Esophagus muscularis mucosa (tissue), 4 donors: ENCODE measurements around the gene GALNT14.

ENCODE experiments used
- EP300 ChIP-seq: sonication (generic); formaldehyde crosslinking; IDR thresholded peaks from one replicate; pipeline ENCODE4 v1.6.1; 2017; ENCODE audit warnings: antibody characterized with exemption
- POLR2A ChIP-seq: fragments of 450-650 bp; IDR thresholded peaks from one replicate; pipeline ENCODE4 v1.6.1; 2017; ENCODE audit warnings: antibody characterized with exemption, moderate library complexity, mild to moderate bottlenecking, low read depth
- POLR2AphosphoS5 ChIP-seq, 2 donors: sonication (generic); formaldehyde crosslinking; IDR thresholded peaks; one replicate each; pipeline ENCODE4 v1.6.1; 2017; ENCODE audit warnings: antibody characterized with exemption in 2 of 2
- TF ChIP-seq, protein P1 (sequence below), 3 experiments: fragments of 200-600 bp in 2 of 3; fragments of 450-650 bp in 1 of 3; sonication (generic) in 2 of 3; IDR thresholded peaks; one replicate each; pipeline ENCODE4 v1.5.1; 2017 to 2019; ENCODE audit warnings: antibody characterized with exemption in 3 of 3, mild to moderate bottlenecking in 2 of 3, moderate library complexity in 1 of 3

DNA sequence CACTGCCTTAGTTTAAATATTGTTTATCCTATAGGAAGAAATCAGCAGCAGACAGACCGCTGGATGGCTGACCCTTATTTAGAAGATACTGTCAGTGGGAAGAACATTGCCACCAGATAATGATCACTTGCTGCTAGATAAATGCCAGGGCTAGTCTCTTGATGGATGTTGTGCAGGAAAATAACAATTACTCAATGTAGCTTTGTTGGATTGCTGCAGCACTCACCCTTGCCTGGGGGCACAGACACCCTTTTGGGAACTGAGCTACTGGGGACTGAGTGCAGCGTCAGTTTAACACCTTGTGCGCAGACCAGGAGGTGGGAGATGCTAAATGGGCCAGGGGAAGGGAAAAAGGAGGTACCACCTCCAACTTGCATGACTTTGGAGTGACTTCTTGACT lies 266.8 kb downstream of the GALNT14 start:
- TF ChIP-seq, protein P1, sequence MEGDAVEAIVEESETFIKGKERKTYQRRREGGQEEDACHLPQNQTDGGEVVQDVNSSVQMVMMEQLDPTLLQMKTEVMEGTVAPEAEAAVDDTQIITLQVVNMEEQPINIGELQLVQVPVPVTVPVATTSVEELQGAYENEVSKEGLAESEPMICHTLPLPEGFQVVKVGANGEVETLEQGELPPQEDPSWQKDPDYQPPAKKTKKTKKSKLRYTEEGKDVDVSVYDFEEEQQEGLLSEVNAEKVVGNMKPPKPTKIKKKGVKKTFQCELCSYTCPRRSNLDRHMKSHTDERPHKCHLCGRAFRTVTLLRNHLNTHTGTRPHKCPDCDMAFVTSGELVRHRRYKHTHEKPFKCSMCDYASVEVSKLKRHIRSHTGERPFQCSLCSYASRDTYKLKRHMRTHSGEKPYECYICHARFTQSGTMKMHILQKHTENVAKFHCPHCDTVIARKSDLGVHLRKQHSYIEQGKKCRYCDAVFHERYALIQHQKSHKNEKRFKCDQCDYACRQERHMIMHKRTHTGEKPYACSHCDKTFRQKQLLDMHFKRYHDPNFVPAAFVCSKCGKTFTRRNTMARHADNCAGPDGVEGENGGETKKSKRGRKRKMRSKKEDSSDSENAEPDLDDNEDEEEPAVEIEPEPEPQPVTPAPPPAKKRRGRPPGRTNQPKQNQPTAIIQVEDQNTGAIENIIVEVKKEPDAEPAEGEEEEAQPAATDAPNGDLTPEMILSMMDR (IDR thresholded peaks at IDR 0.05): no peak
- TF ChIP-seq POLR2AphosphoS5 (IDR thresholded peaks at IDR 0.05): no peak
- no peak for TF ChIP-seq POLR2A
- TF ChIP-seq EP300: no peak
